H1 (cell line): ENCODE results near the gene PEPD. TPM values are rescaled to one million over a fixed set of nuclear protein-coding genes. Genes with fewer than 3 reads are reported as not detected.

Experiments
- CTCF ChIA-PET: fragments of 300-600 bp; sonication (Branson Sonifier 250); formaldehyde crosslinking; loops from one replicate; lab custom pipeline; 2021; ENCODE audit not compliant: partially characterized antibody; lab: Charles Lee
- POLR2A ChIA-PET: fragments of 300-600 bp; sonication (Branson Sonifier 250); formaldehyde crosslinking; loops from one replicate; lab custom pipeline; 2021; ENCODE audit warnings: inconsistent platforms; ENCODE audit not compliant: partially characterized antibody; lab: Charles Lee
- DNase-seq, 2 experiments: peaks; one replicate each; pipeline versions ENCODE4 v3.0.0 to v3.0.0-alpha.2; 2010 to 2022; ENCODE audit warnings: low spot score in 2 of 2, low read depth in 1 of 2, mixed read lengths in 1 of 2
- FAIRE-seq: peaks from 2 replicates; lab custom pipeline; 2011; peaks lifted over from hg19 to GRCh38; lab: Jason Lieb, UNC
- H2AFZ ChIP-seq: 2 replicates; pipeline ENCODE4 v1.8.1; 2012; ENCODE audit warnings: low read length, inconsistent platforms
- H2AK5ac ChIP-seq: 2 replicates; pipeline ENCODE4 v1.6.1; 2013; ENCODE audit warnings: low read depth, low read length
- H2BK120ac ChIP-seq: replicated peaks from 2 replicates; pipeline ENCODE3; 2013; ENCODE audit warnings: low read depth, low read length, inconsistent platforms
- H2BK12ac ChIP-seq: 2 replicates; pipeline ENCODE4 v1.6.1; 2013; ENCODE audit warnings: low read depth, low read length
- H2BK15ac ChIP-seq: 2 replicates; pipeline ENCODE4 v1.6.1; 2013; ENCODE audit warnings: low read length
- H2BK20ac ChIP-seq: 2 replicates; pipeline ENCODE4 v1.6.1; 2013; ENCODE audit warnings: low read length
- H2BK5ac ChIP-seq: 2 replicates; pipeline ENCODE4 v1.6.1; 2013; ENCODE audit warnings: low read depth, low read length
- H3K14ac ChIP-seq: 2 replicates; pipeline ENCODE4 v1.6.1; 2013; ENCODE audit warnings: inconsistent platforms; ENCODE audit not compliant: insufficient read length
- H3K18ac ChIP-seq: 2 replicates; pipeline ENCODE4 v1.6.1; 2013; ENCODE audit warnings: low read length; ENCODE audit errors: extremely low read depth
- H3K23ac ChIP-seq: 2 replicates; pipeline ENCODE4 v1.6.1; 2013; ENCODE audit warnings: inconsistent platforms; ENCODE audit not compliant: insufficient read length
- H3K23me2 ChIP-seq: 2 replicates; pipeline ENCODE4 v1.6.1; 2013; ENCODE audit warnings: low read depth, low read length
- H3K27ac ChIP-seq: 2 replicates; pipeline ENCODE4 v1.6.1; 2011; ENCODE audit warnings: low read depth, low read length, inconsistent platforms
- H3K27me3 ChIP-seq, 4 experiments: replicated peaks in 1 of 4; 1 replicate in 1 of 4; 2 replicates in 3 of 4; pipeline versions ENCODE4 v1.6.1 to v1.8.1; 2011 to 2013; ENCODE audit warnings: low read length in 3 of 4, mild to moderate bottlenecking in 3 of 4, inconsistent platforms in 2 of 4, mixed read lengths in 2 of 4, moderate library complexity in 1 of 4; ENCODE audit not compliant: control insufficient read depth in 3 of 4, insufficient read depth in 3 of 4; ENCODE audit errors: extremely low read depth in 1 of 4
- H3K36me3 ChIP-seq, 4 experiments: 2 replicates each; pipeline versions ENCODE4 v1.6.1 to v1.8.1; 2011 to 2013; ENCODE audit warnings: mild to moderate bottlenecking in 4 of 4, low read length in 3 of 4, moderate library complexity in 2 of 4, control low read depth in 1 of 4, inconsistent platforms in 1 of 4; ENCODE audit not compliant: insufficient read depth in 4 of 4, control insufficient read depth in 2 of 4
- H3K4ac ChIP-seq: replicated peaks from 2 replicates; pipeline ENCODE3; 2013; ENCODE audit warnings: low read length, low read depth, mixed read lengths, inconsistent platforms; ENCODE audit not compliant: insufficient read length
- H3K4me1 ChIP-seq, 4 experiments: replicated peaks in 1 of 4; 1 replicate in 1 of 4; 2 replicates in 3 of 4; pipeline versions ENCODE4 v1.6.1 to v1.8.1; 2011 to 2013; ENCODE audit warnings: low read length in 3 of 4, inconsistent platforms in 2 of 4, mixed read lengths in 1 of 4; ENCODE audit not compliant: insufficient read depth in 4 of 4, control insufficient read depth in 3 of 4
- H3K4me2 ChIP-seq, 2 experiments: 2 replicates each; pipeline versions ENCODE4 v1.6.1 to v1.8.1; 2011 to 2013; ENCODE audit warnings: low read depth in 2 of 2, low read length in 2 of 2, control low read depth in 1 of 2, inconsistent platforms in 1 of 2, mild to moderate bottlenecking in 1 of 2; ENCODE audit not compliant: insufficient read depth in 1 of 2
- H3K4me3 ChIP-seq, 4 experiments: fragments of 200-600, 300-600 bp in 1 of 4; sonication (generic), shearing (Covaris generic), sonication (Bioruptor Twin) in 1 of 4; 2 replicates each; pipeline versions ENCODE4 v1.5.1 to v1.8.1; 2011 to 2016; ENCODE audit warnings: low read length in 4 of 4, low read depth in 3 of 4, control low read depth in 2 of 4, inconsistent platforms in 2 of 4, mild to moderate bottlenecking in 2 of 4, mixed read lengths in 1 of 4, moderate library complexity in 1 of 4; ENCODE audit not compliant: insufficient read depth in 2 of 4; ENCODE audit errors: extremely low read depth in 1 of 4
- H3K56ac ChIP-seq: replicated peaks from 2 replicates; pipeline ENCODE3; 2013; ENCODE audit warnings: low read depth, mild to moderate bottlenecking, mixed read lengths, low read length, inconsistent platforms; ENCODE audit not compliant: insufficient read length
- H3K79me1 ChIP-seq: 2 replicates; pipeline ENCODE4 v1.6.1; 2013; ENCODE audit warnings: low read depth, low read length, control low read depth
- H3K79me2 ChIP-seq, 2 experiments: 2 replicates each; pipeline versions ENCODE4 v1.6.1 to v1.8.1; 2012 to 2013; ENCODE audit warnings: low read length in 2 of 2, mild to moderate bottlenecking in 2 of 2, inconsistent platforms in 1 of 2; ENCODE audit not compliant: insufficient read depth in 2 of 2, control insufficient read depth in 1 of 2
- H3K9ac ChIP-seq, 4 experiments: replicated peaks in 1 of 4; 1 replicate in 1 of 4; 2 replicates in 3 of 4; pipeline versions ENCODE4 v1.6.1 to v1.8.1; 2011 to 2013; ENCODE audit warnings: low read depth in 3 of 4, low read length in 3 of 4, control low read depth in 2 of 4, mild to moderate bottlenecking in 2 of 4, moderate library complexity in 2 of 4, inconsistent platforms in 1 of 4; ENCODE audit errors: extremely low read depth in 1 of 4
- H3K9me3 ChIP-seq, 2 experiments: 2 replicates each; pipeline versions ENCODE4 v1.6.1 to v1.8.1; 2012 to 2013; ENCODE audit warnings: mild to moderate bottlenecking in 2 of 2, moderate library complexity in 2 of 2, control low read depth in 1 of 2, inconsistent platforms in 1 of 2, low read depth in 1 of 2, low read length in 1 of 2, mixed read lengths in 1 of 2; ENCODE audit not compliant: insufficient read depth in 2 of 2
- H4K20me1 ChIP-seq, 2 experiments: replicated peaks in 1 of 2; 2 replicates each; pipeline versions ENCODE3 to v1.8.1; 2011 to 2013; ENCODE audit warnings: inconsistent platforms in 2 of 2, low read length in 2 of 2, mild to moderate bottlenecking in 1 of 2; ENCODE audit not compliant: insufficient read depth in 2 of 2, control insufficient read depth in 1 of 2
- H4K5ac ChIP-seq: 2 replicates; pipeline ENCODE4 v1.6.1; 2013; ENCODE audit warnings: low read length, low read depth, mixed read lengths, inconsistent platforms; ENCODE audit not compliant: insufficient read length
- H4K8ac ChIP-seq: 2 replicates; pipeline ENCODE4 v1.8.0; 2013; ENCODE audit warnings: mild to moderate bottlenecking, moderate library complexity, low read length, inconsistent platforms; ENCODE audit not compliant: insufficient read depth; ENCODE audit errors: extremely low read depth
- H4K91ac ChIP-seq: replicated peaks from 2 replicates; pipeline ENCODE3; 2013; ENCODE audit warnings: low read length, mixed read lengths, inconsistent platforms; ENCODE audit not compliant: insufficient read length
- ASH2L ChIP-seq: fragments of 200-600, 300-600 bp; sonication (generic); IDR thresholded peaks from one replicate; pipeline ENCODE4 v1.7.1; 2017; ENCODE audit warnings: low read length
- BRCA1 ChIP-seq: IDR thresholded peaks from 2 replicates; pipeline ENCODE4 v1.6.1; 2012; ENCODE audit warnings: low read depth, low read length, improper control_type of control experiment
- CREB1 ChIP-seq: IDR thresholded peaks from 2 replicates; pipeline ENCODE4 v1.6.1; 2012; ENCODE audit warnings: inconsistent platforms
- EZH2 ChIP-seq: fragments of 200-600 bp; sonication (generic); IDR thresholded peaks from 2 replicates; pipeline ENCODE4 v1.7.1; 2012; ENCODE audit warnings: low read depth, mild to moderate bottlenecking, moderate library complexity, low read length, inconsistent platforms; ENCODE audit not compliant: severe bottlenecking
- FOSL1 ChIP-seq: IDR thresholded peaks from 2 replicates; pipeline ENCODE4 v1.6.1; 2011; ENCODE audit warnings: mild to moderate bottlenecking, low read depth, low read length, moderate library complexity; ENCODE audit not compliant: insufficient read depth
- PHF8 ChIP-seq: fragments of 200-600 bp; sonication (generic); conservative IDR thresholded peaks from 2 replicates; pipeline ENCODE4 v1.7.1; 2012; ENCODE audit warnings: low read depth, mild to moderate bottlenecking, inconsistent platforms, low read length, moderate library complexity
- POLR2A ChIP-seq, 2 experiments: IDR thresholded peaks; 1 replicate in 1 of 2; 2 replicates in 1 of 2; pipeline ENCODE4 v1.6.1; 2011; ENCODE audit warnings: low read depth in 2 of 2, low read length in 2 of 2, mild to moderate bottlenecking in 2 of 2; ENCODE audit errors: control extremely low read depth in 1 of 2
- RFX5 ChIP-seq: IDR thresholded peaks from 2 replicates; pipeline ENCODE4 v1.6.1; 2011; ENCODE audit warnings: low read depth, low read length, improper control_type of control experiment, borderline replicate concordance
- SIRT6 ChIP-seq: IDR thresholded peaks from one replicate; pipeline ENCODE4 v1.7.1; 2012; ENCODE audit warnings: low read length, inconsistent platforms
- TCF12 ChIP-seq: IDR thresholded peaks from 2 replicates; pipeline ENCODE4 v1.6.1; 2011; ENCODE audit warnings: low read depth, mild to moderate bottlenecking, low read length
- ZNF274 ChIP-seq: IDR thresholded peaks from 2 replicates; pipeline ENCODE4 v1.7.0; 2012; ENCODE audit warnings: low read length, borderline replicate concordance; ENCODE audit errors: extremely low read depth
- WGBS, 2 experiments: shearing (Covaris generic) in 1 of 2; methylation state at CpG; one replicate each; pipeline versions ENCODE4 v1.1.6 to v1.1.7; 2013 to 2015; ENCODE audit warnings: low lambda C conversion rate in 2 of 2, mixed read lengths in 2 of 2, inconsistent platforms in 1 of 2, low coverage in 1 of 2, missing lambda C conversion rate in 1 of 2; ENCODE audit not compliant: insufficient replicate concordance in 2 of 2, insufficient coverage in 1 of 2, insufficient read length in 1 of 2; ENCODE audit errors: extremely low coverage in 1 of 2, missing lambda C conversion rate in 1 of 2; 5-methylcytosine and 5-hydroxymethylcytosine counted together
- polyA plus RNA-seq, 7 experiments: library from polyadenylated mRNA; depleted of rRNA in 3 of 7; stranded (reverse) in 5 of 7; unstranded in 2 of 7; fragments of >200 nt in 5 of 7; fragments of 200-250 nt in 2 of 7; gene quantifications; 1 replicate in 5 of 7; 2 replicates in 1 of 7; 4 replicates in 1 of 7; pipeline versions ENCODE4 v1.2.1 to v1.2.3, GENCODE V29; 2011 to 2013; ENCODE audit warnings: missing spikeins in 2 of 7, mixed read lengths in 2 of 7
- total RNA-seq: library from RNA; stranded (reverse); fragmentation: NEBNext Ultra II Directional; extraction: Animal tissue kit (Norgen Biotek cat#: 25700); gene quantifications from 2 replicates; pipeline ENCODE4 v1.2.1, GENCODE V29; 2021

PEPD gene
- total and polyA plus RNA-seq, 2 of the 8 experiments (the other 6 are each of a cell fraction or from before 2014, with no cell fraction given): 84.1 to 178 TPM

GRCh38 chr19:33482476-33482875 lies 39.1 kb downstream of the PEPD start:
- no peak overlapping the region for H3K4me2 ChIP-seq
- no peak overlapping the region for H2BK20ac ChIP-seq
- no peak overlapping the region for H2BK12ac ChIP-seq
- no peak overlapping the region for H4K8ac ChIP-seq
- H2BK15ac ChIP-seq: no peak overlapping the region
- H3K27me3 ChIP-seq: no peaks in the 10 kb centered on the region
- no peaks in the 10 kb centered on the region for H3K4me1 ChIP-seq
- ChIA-PET CTCF (interaction anchor here (1.1 to 1.3 kb wide), 2 partner anchors 9 to 52 kb away, joined by 3 read pairs; no protein-coding TSS in a partner anchor), POLR2A (no interaction called here)
- no peak overlapping the region for H3K23ac ChIP-seq
- H3K23me2 ChIP-seq: no peaks in the 10 kb centered on the region
- H3K14ac ChIP-seq: no peak overlapping the region
- no peak overlapping the region for H3K4me3 ChIP-seq
- no peak overlapping the region for H2BK120ac ChIP-seq
- H4K5ac ChIP-seq: no peak overlapping the region
- peaks cover 0 to 2% of the 10 kb centered on the region in 2 experiments for H4K20me1 ChIP-seq
- H3K27ac ChIP-seq: no peak overlapping the region
- no peak overlapping the region for H3K56ac ChIP-seq
- H2AFZ ChIP-seq: no peak overlapping the region
- no peak overlapping the region for H3K4ac ChIP-seq
- peaks cover 0 to 6% (median 2%) of the 10 kb centered on the region in 4 experiments; a peak in 2 of 8 replicates for H3K36me3 ChIP-seq
- H3K18ac ChIP-seq: no peak overlapping the region
- no peak overlapping the region for H4K91ac ChIP-seq
- H3K9ac ChIP-seq: no peak overlapping the region
- no peak for FAIRE-seq
- 0 out of 2 replicates have a peak, but pooled peaks cover 2% of the 10 kb centered on the region for H3K79me1 ChIP-seq
- 87% methylated on average over 3 of the region's 3 CpGs; no CpG with 5 or more reads in 1 of the 2 experiments for WGBS, 2 experiments
- no peaks in the 10 kb centered on the region for H3K9me3 ChIP-seq
- no peaks in the 10 kb centered on the region for H3K79me2 ChIP-seq
- H2BK5ac ChIP-seq: no peak overlapping the region
- no peak overlapping the region for H2AK5ac ChIP-seq
- DNase-seq: no peak
- no peak for TF ChIP-seq RFX5
- TF ChIP-seq TCF12: no peak
- TF ChIP-seq CREB1: no peak
- no peak for TF ChIP-seq POLR2A (IDR thresholded peaks at IDR 0.05; ENCODE audit: control extremely low read depth in 1 of 2, low read depth in 2 of 2, low read length in 2 of 2)
- no peak for TF ChIP-seq PHF8
- no peak for TF ChIP-seq SIRT6
- no peak for TF ChIP-seq ZNF274
- TF ChIP-seq BRCA1: no peak
- TF ChIP-seq FOSL1: no peak
- TF ChIP-seq EZH2: no peak
- no peak for TF ChIP-seq ASH2L
